Panc1 (cell line): ENCODE measurements around the gene MS4A7. TPM values are rescaled to one million over a fixed set of nuclear protein-coding genes. Genes with fewer than 3 reads are reported as not detected.

Source experiments
- ATAC-seq: fragments of 200-7000 bp; cut with Tn5 transposase; 2 replicates; pipeline ENCODE4 v1.9.1; 2020; ENCODE audit warnings: mild to moderate bottlenecking, moderate library complexity
- BruUV-seq: library from RNA; stranded (reverse); fragments of 400-500 nt; replicated peaks from 2 replicates; lab custom pipeline; 2021; lab: Mats Ljungman, UMichigan
- CTCF ChIA-PET: fragments of 300-600 bp; sonication (Branson Sonifier 250); formaldehyde crosslinking; loops from one replicate; lab custom pipeline; 2022; ENCODE audit warnings: antibody characterized with exemption; lab: Charles Lee
- POLR2A ChIA-PET: fragments of 300-600 bp; sonication (Branson Sonifier 250); formaldehyde crosslinking; loops from one replicate; lab custom pipeline; 2022; ENCODE audit warnings: antibody characterized with exemption; lab: Charles Lee
- DNase-seq: peaks from one replicate; pipeline ENCODE4 v3.0.0-alpha.2; 2010; ENCODE audit warnings: low read depth, low spot score
- H3K27ac ChIP-seq: 2 replicates; pipeline ENCODE4 v1.5.1; 2011; ENCODE audit warnings: mild to moderate bottlenecking, low read length, inconsistent platforms
- H3K27me3 ChIP-seq: fragments of 200-500 bp; sonication (Bioruptor generic); 2 replicates; pipeline ENCODE4 v1.6.0; 2014; ENCODE audit warnings: low read length, inconsistent platforms; ENCODE audit not compliant: control insufficient read depth, insufficient read depth
- H3K36me3 ChIP-seq: fragments of 200-500 bp; sonication (Bioruptor generic); 2 replicates; pipeline ENCODE4 v1.5.1; 2014; ENCODE audit warnings: inconsistent platforms, mild to moderate bottlenecking, low read length, moderate library complexity; ENCODE audit not compliant: control insufficient read depth, insufficient read depth
- H3K4me1 ChIP-seq: 2 replicates; pipeline ENCODE4 v1.5.1; 2011; ENCODE audit warnings: inconsistent platforms, mild to moderate bottlenecking, low read length, moderate library complexity; ENCODE audit not compliant: control insufficient read depth, insufficient read depth
- H3K4me3 ChIP-seq, 2 experiments: 2 replicates each; pipeline ENCODE4 v1.5.1; 2011 to 2012; ENCODE audit warnings: low read depth in 2 of 2, low read length in 2 of 2, mild to moderate bottlenecking in 2 of 2, inconsistent platforms in 1 of 2, moderate library complexity in 1 of 2
- H3K9me3 ChIP-seq: fragments of 200-500 bp; sonication (Bioruptor generic); 2 replicates; pipeline ENCODE4 v1.5.1; 2014; ENCODE audit warnings: low read depth, mild to moderate bottlenecking, inconsistent platforms, low read length, moderate library complexity; ENCODE audit not compliant: control insufficient read depth, insufficient read depth
- POLR2AphosphoS5 ChIP-seq: IDR thresholded peaks from 2 replicates; pipeline ENCODE4 v1.6.1; 2012; ENCODE audit warnings: mild to moderate bottlenecking, low read depth, low read length, moderate library complexity
- SIN3A ChIP-seq: IDR thresholded peaks from 2 replicates; pipeline ENCODE4 v1.6.1; 2012; ENCODE audit warnings: low read depth, mild to moderate bottlenecking, low read length, moderate library complexity, borderline replicate concordance; ENCODE audit not compliant: insufficient read depth
- TCF7L2 ChIP-seq: IDR thresholded peaks from 2 replicates; pipeline ENCODE4 v1.6.1; 2011; ENCODE audit warnings: mild to moderate bottlenecking, low read depth, low read length, inconsistent platforms
- in situ Hi-C: cut with HindIII; loops from 2 replicates; pipeline ENCODE4 v1.10.0; 2016; ENCODE audit warnings: low sequenced_read_pairs, low pct_unique_long_range_greater_than_20kb
- intact Hi-C: fragments of 100-400 bp; cut with micrococcal nuclease; formaldehyde crosslinking; loops from one replicate; pipeline ENCODE4 v1.10.0; 2022; ENCODE audit not compliant: unreplicated experiment
- total RNA-seq: library from RNA; stranded (reverse); gene quantifications from one replicate; pipeline ENCODE4 v1.2.1, GENCODE V29; 2021; ENCODE audit not compliant: unreplicated experiment
- TF ChIP-seq, protein P1 (sequence below), 2 experiments: IDR thresholded peaks; 2 replicates each; pipeline ENCODE4 v1.6.1; 2011 to 2012; ENCODE audit warnings: low read depth in 2 of 2, control low read depth in 1 of 2, low read length in 1 of 2, mild to moderate bottlenecking in 1 of 2, moderate library complexity in 1 of 2; ENCODE audit not compliant: insufficient read depth in 1 of 2
- TF ChIP-seq, protein P2 (sequence below): fragments of 450-650 bp; IDR thresholded peaks from 2 replicates; pipeline ENCODE4 v1.5.1; 2017; ENCODE audit warnings: mild to moderate bottlenecking

MS4A7 gene
- total RNA-seq, 1 experiment from 2014 or later = 0.23 TPM

DNA sequence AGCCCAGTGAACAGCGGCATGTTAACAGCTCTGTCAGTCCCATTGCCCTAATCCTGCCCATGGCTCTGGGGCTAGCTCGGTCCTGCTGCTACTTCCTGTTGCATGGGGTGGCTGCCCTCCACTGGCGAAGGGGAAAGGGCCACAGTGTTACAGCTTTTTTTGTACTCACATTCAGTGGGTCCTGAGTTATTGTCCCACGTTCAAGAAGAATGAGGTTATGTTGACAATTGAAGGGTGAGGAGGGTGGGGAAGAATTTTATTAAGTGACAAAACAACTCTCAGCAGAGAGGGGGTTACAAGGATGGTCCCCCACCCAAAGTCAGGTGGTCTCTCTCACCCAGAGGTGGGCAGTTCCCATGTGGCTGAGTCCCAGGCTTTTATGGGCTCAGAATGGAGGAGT, 17.7 kb upstream of the MS4A7 start:
- BruUV-seq = no TSS peak
- intact Hi-C loops (no loop called here), in situ Hi-C loops (no loop called here)
- DNase-seq (no peak), ATAC-seq (no peak)
- Histone ChIP-seq H3K36me3 (no peaks in the 10 kb centered on the region), H3K27me3 (no peaks in the 10 kb centered on the region), H3K4me1 (peaks cover 5% of the 10 kb centered on the region; the same call in 1 of the 2 replicates), H3K27ac (no peak overlapping the region), H3K4me3 (no peak overlapping the region), H3K9me3 (no peaks in the 10 kb centered on the region)
- TF ChIP-seq, protein P1, sequence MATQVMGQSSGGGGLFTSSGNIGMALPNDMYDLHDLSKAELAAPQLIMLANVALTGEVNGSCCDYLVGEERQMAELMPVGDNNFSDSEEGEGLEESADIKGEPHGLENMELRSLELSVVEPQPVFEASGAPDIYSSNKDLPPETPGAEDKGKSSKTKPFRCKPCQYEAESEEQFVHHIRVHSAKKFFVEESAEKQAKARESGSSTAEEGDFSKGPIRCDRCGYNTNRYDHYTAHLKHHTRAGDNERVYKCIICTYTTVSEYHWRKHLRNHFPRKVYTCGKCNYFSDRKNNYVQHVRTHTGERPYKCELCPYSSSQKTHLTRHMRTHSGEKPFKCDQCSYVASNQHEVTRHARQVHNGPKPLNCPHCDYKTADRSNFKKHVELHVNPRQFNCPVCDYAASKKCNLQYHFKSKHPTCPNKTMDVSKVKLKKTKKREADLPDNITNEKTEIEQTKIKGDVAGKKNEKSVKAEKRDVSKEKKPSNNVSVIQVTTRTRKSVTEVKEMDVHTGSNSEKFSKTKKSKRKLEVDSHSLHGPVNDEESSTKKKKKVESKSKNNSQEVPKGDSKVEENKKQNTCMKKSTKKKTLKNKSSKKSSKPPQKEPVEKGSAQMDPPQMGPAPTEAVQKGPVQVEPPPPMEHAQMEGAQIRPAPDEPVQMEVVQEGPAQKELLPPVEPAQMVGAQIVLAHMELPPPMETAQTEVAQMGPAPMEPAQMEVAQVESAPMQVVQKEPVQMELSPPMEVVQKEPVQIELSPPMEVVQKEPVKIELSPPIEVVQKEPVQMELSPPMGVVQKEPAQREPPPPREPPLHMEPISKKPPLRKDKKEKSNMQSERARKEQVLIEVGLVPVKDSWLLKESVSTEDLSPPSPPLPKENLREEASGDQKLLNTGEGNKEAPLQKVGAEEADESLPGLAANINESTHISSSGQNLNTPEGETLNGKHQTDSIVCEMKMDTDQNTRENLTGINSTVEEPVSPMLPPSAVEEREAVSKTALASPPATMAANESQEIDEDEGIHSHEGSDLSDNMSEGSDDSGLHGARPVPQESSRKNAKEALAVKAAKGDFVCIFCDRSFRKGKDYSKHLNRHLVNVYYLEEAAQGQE (IDR thresholded peaks at IDR 0.05; ENCODE audit: insufficient read depth in 1 of 2, low read depth in 2 of 2, low read length in 1 of 2) = no peak
- TF ChIP-seq, protein P2, sequence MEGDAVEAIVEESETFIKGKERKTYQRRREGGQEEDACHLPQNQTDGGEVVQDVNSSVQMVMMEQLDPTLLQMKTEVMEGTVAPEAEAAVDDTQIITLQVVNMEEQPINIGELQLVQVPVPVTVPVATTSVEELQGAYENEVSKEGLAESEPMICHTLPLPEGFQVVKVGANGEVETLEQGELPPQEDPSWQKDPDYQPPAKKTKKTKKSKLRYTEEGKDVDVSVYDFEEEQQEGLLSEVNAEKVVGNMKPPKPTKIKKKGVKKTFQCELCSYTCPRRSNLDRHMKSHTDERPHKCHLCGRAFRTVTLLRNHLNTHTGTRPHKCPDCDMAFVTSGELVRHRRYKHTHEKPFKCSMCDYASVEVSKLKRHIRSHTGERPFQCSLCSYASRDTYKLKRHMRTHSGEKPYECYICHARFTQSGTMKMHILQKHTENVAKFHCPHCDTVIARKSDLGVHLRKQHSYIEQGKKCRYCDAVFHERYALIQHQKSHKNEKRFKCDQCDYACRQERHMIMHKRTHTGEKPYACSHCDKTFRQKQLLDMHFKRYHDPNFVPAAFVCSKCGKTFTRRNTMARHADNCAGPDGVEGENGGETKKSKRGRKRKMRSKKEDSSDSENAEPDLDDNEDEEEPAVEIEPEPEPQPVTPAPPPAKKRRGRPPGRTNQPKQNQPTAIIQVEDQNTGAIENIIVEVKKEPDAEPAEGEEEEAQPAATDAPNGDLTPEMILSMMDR = no peak
- TF ChIP-seq TCF7L2 (no peak), SIN3A (no peak), POLR2AphosphoS5 (no peak)
- ChIA-PET CTCF (interaction anchor here (0.5 kb wide), 1 partner anchor 116 kb away, joined by 3 read pairs; no protein-coding TSS in a partner anchor), POLR2A (no interaction called here)

GRCh38 chr11:60362241-60362640, 16.1 kb upstream of the MS4A7 start:
- CTCF ChIA-PET = no interaction called here

More at GRCh38 chr11:60362241-60362640, 16.1 kb upstream of the MS4A7 start:
- Histone ChIP-seq H3K27me3 (no peaks in the 10 kb centered on the region), H3K27ac (no peak overlapping the region), H3K4me3 (no peak overlapping the region), H3K4me1 (peaks cover 5% of the 10 kb centered on the region; the same call in 1 of the 2 replicates), H3K36me3 (no peaks in the 10 kb centered on the region), H3K9me3 (no peaks in the 10 kb centered on the region)
- POLR2A ChIA-PET = no interaction called here
- no peak for TF ChIP-seq TCF7L2
- TF ChIP-seq, protein P1 (IDR thresholded peaks at IDR 0.05; ENCODE audit: insufficient read depth in 1 of 2, low read depth in 2 of 2, low read length in 1 of 2) = no peak
- TF ChIP-seq SIN3A = no peak
- TF ChIP-seq, protein P2 = no peak
- TF ChIP-seq POLR2AphosphoS5 = no peak
- BruUV-seq = no TSS peak
- in situ Hi-C loops = no loop called here
- no peak for DNase-seq
- intact Hi-C loops = no loop called here
- ATAC-seq = no peak
